MM.1S (cell line): ENCODE measurements around the gene PLPP7.

Experiments
- DNase-seq: peaks from one replicate; pipeline ENCODE4 v3.0.0-alpha.2; 2015
- H2AFZ ChIP-seq: fragments of 300-600 bp; sonication (generic); 2 replicates; pipeline ENCODE4 v1.6.0; 2016; ENCODE audit warnings: antibody characterized with exemption, low read length
- H3F3A ChIP-seq: fragments of 300-600 bp; sonication (generic); 2 replicates; pipeline ENCODE4 v1.6.1; 2016; ENCODE audit warnings: mild to moderate bottlenecking, antibody characterized with exemption, low read length, moderate library complexity, mixed read lengths; ENCODE audit not compliant: insufficient read depth
- H3K27ac ChIP-seq: fragments of 300-600 bp; sonication (generic); 2 replicates; pipeline ENCODE4 v1.5.1; 2016; ENCODE audit warnings: mild to moderate bottlenecking, low read length
- H3K27me3 ChIP-seq: fragments of 300-600 bp; sonication (generic); replicated peaks from 2 replicates; pipeline ENCODE4 v1.6.0; 2016; ENCODE audit warnings: low read length; ENCODE audit not compliant: insufficient read depth
- H3K36me3 ChIP-seq: fragments of 300-600 bp; sonication (generic); replicated peaks from 2 replicates; pipeline ENCODE4 v1.6.1; 2016; ENCODE audit warnings: mild to moderate bottlenecking, low read length, mixed read lengths; ENCODE audit not compliant: insufficient read depth
- H3K4me1 ChIP-seq: fragments of 300-600 bp; sonication (generic); 2 replicates; pipeline ENCODE4 v1.6.1; 2016; ENCODE audit warnings: low read length, mixed read lengths
- H3K4me2 ChIP-seq: fragments of 300-600 bp; sonication (generic); 2 replicates; pipeline ENCODE4 v1.6.0; 2016; ENCODE audit warnings: low read depth, low read length
- H3K4me3 ChIP-seq: fragments of 300-600 bp; sonication (generic); 2 replicates; pipeline ENCODE4 v1.5.1; 2016; ENCODE audit warnings: low read length, mixed read lengths
- H3K79me2 ChIP-seq: fragments of 300-600 bp; sonication (generic); 2 replicates; pipeline ENCODE4 v1.6.1; 2016; ENCODE audit warnings: mixed run types, low read length, mixed read lengths
- H3K9ac ChIP-seq: fragments of 300-600 bp; sonication (generic); 2 replicates; pipeline ENCODE4 v1.6.1; 2016; ENCODE audit warnings: low read length, mixed read lengths
- H3K9me2 ChIP-seq: fragments of 300-600 bp; sonication (generic); replicated peaks from 2 replicates; pipeline ENCODE4 v1.6.1; 2016; ENCODE audit warnings: mild to moderate bottlenecking, low read length, mixed read lengths; ENCODE audit not compliant: insufficient read depth
- H3K9me3 ChIP-seq: fragments of 300-600 bp; sonication (generic); replicated peaks from 2 replicates; pipeline ENCODE4 v1.6.1; 2016; ENCODE audit warnings: mild to moderate bottlenecking, low read length, mixed read lengths; ENCODE audit not compliant: insufficient read depth
- H4K20me1 ChIP-seq: fragments of 300-600 bp; sonication (generic); 2 replicates; pipeline ENCODE4 v1.6.1; 2016; ENCODE audit warnings: mild to moderate bottlenecking, low read length, moderate library complexity, mixed read lengths; ENCODE audit not compliant: insufficient read depth
- EZH2 ChIP-seq: fragments of 300-600 bp; sonication (generic); optimal IDR thresholded peaks from 2 replicates; pipeline ENCODE3; 2017; ENCODE audit warnings: low read depth, mild to moderate bottlenecking, antibody characterized with exemption, low read length, mixed read lengths
- EZH2phosphoT487 ChIP-seq: fragments of 300-600 bp; sonication (generic); IDR thresholded peaks from 2 replicates; pipeline ENCODE4 v1.6.1; 2018; ENCODE audit warnings: antibody characterized with exemption, low read length
- TF ChIP-seq, protein P1 (sequence below): fragments of 300-600 bp; sonication (generic); IDR thresholded peaks from 2 replicates; pipeline ENCODE4 v1.5.1; 2016; ENCODE audit warnings: antibody characterized with exemption, low read length, mixed read lengths

The PLPP7 gene

DNA sequence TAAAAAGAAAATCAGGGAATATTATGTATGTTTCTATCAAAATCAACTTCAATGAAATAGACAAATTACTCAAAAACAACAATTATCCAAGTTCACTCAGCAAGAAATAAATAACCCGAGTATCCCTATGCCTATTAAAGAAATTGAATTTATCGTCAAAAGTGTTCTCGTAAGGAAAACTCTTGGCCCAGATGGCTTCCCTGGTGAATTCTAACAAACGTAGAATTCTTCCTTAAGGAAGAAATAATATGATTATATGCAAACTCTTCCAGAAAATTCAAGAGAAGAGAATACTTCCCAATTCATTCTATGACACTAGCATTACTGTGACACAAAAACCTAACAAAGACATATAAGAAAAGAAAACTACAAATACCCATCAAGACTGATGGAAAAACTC, 42.9 kb upstream of the PLPP7 start:
- H3F3A ChIP-seq, result peaks cover 12% of the 10 kb centered on the region
- peaks cover 8% of the 10 kb centered on the region for H3K4me1 ChIP-seq
- H3K4me3 ChIP-seq, result no peak overlapping the region
- no peaks in the 10 kb centered on the region for H3K9me2 ChIP-seq
- TF ChIP-seq EZH2phosphoT487, result no peak
- no peak for TF ChIP-seq EZH2
- TF ChIP-seq, protein P1, sequence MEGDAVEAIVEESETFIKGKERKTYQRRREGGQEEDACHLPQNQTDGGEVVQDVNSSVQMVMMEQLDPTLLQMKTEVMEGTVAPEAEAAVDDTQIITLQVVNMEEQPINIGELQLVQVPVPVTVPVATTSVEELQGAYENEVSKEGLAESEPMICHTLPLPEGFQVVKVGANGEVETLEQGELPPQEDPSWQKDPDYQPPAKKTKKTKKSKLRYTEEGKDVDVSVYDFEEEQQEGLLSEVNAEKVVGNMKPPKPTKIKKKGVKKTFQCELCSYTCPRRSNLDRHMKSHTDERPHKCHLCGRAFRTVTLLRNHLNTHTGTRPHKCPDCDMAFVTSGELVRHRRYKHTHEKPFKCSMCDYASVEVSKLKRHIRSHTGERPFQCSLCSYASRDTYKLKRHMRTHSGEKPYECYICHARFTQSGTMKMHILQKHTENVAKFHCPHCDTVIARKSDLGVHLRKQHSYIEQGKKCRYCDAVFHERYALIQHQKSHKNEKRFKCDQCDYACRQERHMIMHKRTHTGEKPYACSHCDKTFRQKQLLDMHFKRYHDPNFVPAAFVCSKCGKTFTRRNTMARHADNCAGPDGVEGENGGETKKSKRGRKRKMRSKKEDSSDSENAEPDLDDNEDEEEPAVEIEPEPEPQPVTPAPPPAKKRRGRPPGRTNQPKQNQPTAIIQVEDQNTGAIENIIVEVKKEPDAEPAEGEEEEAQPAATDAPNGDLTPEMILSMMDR, result no peak
- H3K79me2 ChIP-seq, result peaks cover 2% of the 10 kb centered on the region
- H3K27ac ChIP-seq, result no peak overlapping the region
- no peak for DNase-seq
- H3K36me3 ChIP-seq, result no peaks in the 10 kb centered on the region
- H3K9me3 ChIP-seq, result no peaks in the 10 kb centered on the region
- no peak overlapping the region for H3K9ac ChIP-seq
- H3K4me2 ChIP-seq, result no peak overlapping the region
- no peaks in the 10 kb centered on the region for H3K27me3 ChIP-seq
- no peaks in the 10 kb centered on the region for H4K20me1 ChIP-seq
- H2AFZ ChIP-seq, result no peak overlapping the region

DNA sequence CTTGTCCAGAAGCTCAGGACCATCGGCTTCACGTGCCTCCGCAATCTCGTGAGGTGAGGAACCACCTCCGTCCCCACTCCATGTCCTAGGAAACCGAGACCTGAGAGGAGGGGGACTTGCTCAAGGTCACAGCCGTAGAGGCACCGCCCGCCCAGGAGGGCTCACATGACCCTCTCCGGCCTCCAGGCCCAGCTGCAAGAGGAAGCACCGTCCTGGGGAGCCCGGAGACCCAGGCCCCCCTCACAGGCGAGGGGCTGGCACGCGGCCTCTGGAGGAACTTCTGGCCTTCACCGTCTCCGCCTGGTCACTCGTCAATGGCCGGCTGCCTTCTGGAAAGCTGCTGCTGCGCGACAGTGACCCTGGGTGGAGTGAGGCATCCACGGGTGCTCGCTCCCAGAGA, 37.4 kb upstream of the PLPP7 start:
- Histone ChIP-seq H3F3A (peaks cover 55% of the 10 kb centered on the region), H3K27me3 (no peaks in the 10 kb centered on the region), H3K9ac (peak overlapping the region; percentile 68), H3K4me3 (peak overlapping the region; percentile 70), H4K20me1 (no peaks in the 10 kb centered on the region), H2AFZ (peak overlapping the region; percentile 29), H3K4me2 (peak overlapping the region; percentile 93), H3K27ac (peak overlapping the region; percentile 91), H3K36me3 (no peaks in the 10 kb centered on the region), H3K9me2 (no peaks in the 10 kb centered on the region), H3K9me3 (no peaks in the 10 kb centered on the region), H3K79me2 (peaks cover 10% of the 10 kb centered on the region), H3K4me1 (peaks cover 50% of the 10 kb centered on the region)
- DNase-seq, result no peak
- no peak for TF ChIP-seq EZH2
- TF ChIP-seq, protein P1, result no peak
- TF ChIP-seq EZH2phosphoT487, result no peak

DNA sequence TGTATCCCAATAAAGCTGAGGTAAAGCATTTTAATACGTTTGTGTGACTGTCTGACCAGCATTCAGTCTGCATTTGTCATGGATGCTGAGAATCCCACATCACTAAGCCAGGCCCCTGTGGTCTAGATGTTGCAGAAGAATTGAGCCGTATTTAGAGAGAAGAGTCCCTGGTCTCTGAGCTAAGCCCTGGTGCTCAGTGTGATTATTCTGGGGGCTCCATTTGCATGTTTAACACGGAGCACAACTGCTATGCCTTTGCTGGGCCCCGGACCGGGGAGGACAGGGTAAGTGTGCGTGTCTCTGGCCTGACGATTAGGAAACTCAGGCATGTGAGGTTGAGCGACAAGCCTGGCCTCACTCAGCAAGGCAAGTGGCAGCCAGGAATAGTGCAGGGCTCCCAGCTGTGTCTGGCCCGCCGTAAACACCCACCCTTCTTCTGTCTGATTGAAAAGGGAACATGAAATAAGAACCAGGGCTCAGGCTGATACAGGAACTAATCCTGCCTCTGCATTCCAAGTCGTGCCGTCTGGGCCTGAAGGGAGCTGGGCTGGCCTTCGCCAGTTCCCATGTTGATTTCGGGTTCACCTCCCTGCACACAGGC, 35.5 kb upstream of the PLPP7 start:
- no peaks in the 10 kb centered on the region for H4K20me1 ChIP-seq
- H3K4me2 ChIP-seq, result no peak overlapping the region
- TF ChIP-seq EZH2phosphoT487 (no peak), EZH2 (no peak)
- TF ChIP-seq, protein P1, result no peak
- H3K4me1 ChIP-seq, result peaks cover 53% of the 10 kb centered on the region
- H3F3A ChIP-seq, result peaks cover 64% of the 10 kb centered on the region
- peaks cover 19% of the 10 kb centered on the region for H3K79me2 ChIP-seq
- H3K36me3 ChIP-seq, result no peaks in the 10 kb centered on the region
- no peak for DNase-seq
- no peaks in the 10 kb centered on the region for H3K27me3 ChIP-seq
- H3K27ac ChIP-seq, result peak overlapping the region; percentile 91; the same call in 1 of the 2 replicates
- H3K9me3 ChIP-seq, result no peaks in the 10 kb centered on the region
- no peak overlapping the region for H3K4me3 ChIP-seq
- no peak overlapping the region for H2AFZ ChIP-seq
- no peaks in the 10 kb centered on the region for H3K9me2 ChIP-seq
- no peak overlapping the region for H3K9ac ChIP-seq
